ENCODE results near the gene MEAF6.

- TF ChIP-seq EZH2 (IDR thresholded peaks at IDR 0.05; ENCODE audit: insufficient read depth, poor library complexity, severe bottlenecking), result no peak
- TF ChIP-seq EZH2phosphoT487 (IDR thresholded peaks at IDR 0.05; ENCODE audit: insufficient read depth, low read depth), result no peak
Measured at GRCh38 chr1:37474046-37474696, 40.4 kb downstream of the MEAF6 start, which contains the start of gene ZC3H12A.
